ENCODE results near the gene ILKAP.

ILKAP gene, protein sequence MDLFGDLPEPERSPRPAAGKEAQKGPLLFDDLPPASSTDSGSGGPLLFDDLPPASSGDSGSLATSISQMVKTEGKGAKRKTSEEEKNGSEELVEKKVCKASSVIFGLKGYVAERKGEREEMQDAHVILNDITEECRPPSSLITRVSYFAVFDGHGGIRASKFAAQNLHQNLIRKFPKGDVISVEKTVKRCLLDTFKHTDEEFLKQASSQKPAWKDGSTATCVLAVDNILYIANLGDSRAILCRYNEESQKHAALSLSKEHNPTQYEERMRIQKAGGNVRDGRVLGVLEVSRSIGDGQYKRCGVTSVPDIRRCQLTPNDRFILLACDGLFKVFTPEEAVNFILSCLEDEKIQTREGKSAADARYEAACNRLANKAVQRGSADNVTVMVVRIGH

DNA sequence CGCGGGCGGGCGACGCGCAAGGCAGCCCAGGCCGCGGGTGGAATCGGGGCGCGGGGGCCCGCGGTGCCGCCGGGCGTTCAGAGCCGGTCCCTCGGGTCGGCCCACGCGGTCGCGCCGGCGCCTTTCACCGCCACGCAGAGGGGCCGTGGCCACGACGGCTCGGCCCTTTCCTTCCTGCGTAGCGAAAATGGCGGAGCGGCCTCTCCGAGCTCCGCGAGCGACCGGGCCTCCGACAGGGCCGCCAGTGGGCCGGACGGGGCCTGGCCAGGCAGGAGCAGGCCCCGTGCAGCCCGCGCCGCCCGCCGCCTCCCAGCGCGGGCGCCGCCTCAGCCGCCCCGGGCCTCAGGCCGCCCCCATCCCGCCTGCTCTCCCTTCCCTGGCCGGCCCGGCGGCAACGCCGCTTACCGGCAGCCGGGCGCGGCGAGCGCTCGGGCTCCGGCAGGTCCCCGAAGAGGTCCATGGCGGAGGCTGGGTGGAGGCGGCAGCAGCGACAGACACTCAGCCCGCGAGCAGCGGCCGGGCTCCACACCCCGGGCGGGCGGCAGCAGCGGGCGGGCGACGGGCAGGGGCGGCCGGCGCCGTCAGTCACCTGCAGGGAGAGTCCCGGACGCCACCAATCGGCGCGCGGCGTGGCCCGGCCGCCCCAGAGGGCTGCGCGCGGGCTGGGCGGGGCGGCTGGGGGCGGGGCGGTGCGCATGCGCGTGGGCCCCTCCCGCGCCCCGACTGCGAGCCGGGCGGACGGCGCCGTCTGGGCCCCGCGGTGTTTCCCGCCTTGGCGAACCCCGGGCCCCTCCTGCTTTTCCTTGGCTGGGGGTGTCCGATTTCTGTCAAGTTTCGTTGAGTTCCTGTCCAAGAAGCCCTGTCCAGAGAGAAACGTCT, at the start of gene ILKAP:
Gene ILKAP, minus strand, starts transcription at position 602 of the 879 bp plus-strand sequence. Its CDS starts 142 bp downstream, at position 460.
- H3K4me2 ChIP-seq (ENCODE audit: low read depth, low read length), result peak within 1 kb of the TSS; percentile 96
- TF ChIP-seq, protein P1, sequence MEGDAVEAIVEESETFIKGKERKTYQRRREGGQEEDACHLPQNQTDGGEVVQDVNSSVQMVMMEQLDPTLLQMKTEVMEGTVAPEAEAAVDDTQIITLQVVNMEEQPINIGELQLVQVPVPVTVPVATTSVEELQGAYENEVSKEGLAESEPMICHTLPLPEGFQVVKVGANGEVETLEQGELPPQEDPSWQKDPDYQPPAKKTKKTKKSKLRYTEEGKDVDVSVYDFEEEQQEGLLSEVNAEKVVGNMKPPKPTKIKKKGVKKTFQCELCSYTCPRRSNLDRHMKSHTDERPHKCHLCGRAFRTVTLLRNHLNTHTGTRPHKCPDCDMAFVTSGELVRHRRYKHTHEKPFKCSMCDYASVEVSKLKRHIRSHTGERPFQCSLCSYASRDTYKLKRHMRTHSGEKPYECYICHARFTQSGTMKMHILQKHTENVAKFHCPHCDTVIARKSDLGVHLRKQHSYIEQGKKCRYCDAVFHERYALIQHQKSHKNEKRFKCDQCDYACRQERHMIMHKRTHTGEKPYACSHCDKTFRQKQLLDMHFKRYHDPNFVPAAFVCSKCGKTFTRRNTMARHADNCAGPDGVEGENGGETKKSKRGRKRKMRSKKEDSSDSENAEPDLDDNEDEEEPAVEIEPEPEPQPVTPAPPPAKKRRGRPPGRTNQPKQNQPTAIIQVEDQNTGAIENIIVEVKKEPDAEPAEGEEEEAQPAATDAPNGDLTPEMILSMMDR (IDR thresholded peaks at IDR 0.05; ENCODE audit: low read length), result no peak
- no peak for TF ChIP-seq EZH2phosphoT487 (IDR thresholded peaks at IDR 0.05; ENCODE audit: low read length)
- TF ChIP-seq EZH2 (optimal IDR thresholded peaks at IDR 0.05; ENCODE audit: low read depth, low read length), result no peak
- no peaks in the 10 kb centered on the region for H3K27me3 ChIP-seq (replicated peaks; ENCODE audit: insufficient read depth, low read length)
- H3F3A ChIP-seq (ENCODE audit: insufficient read depth, low read length), result no peaks in the 10 kb centered on the region
- H3K79me2 ChIP-seq (ENCODE audit: low read length), result peaks cover 48% of the 10 kb centered on the region
- H3K4me3 ChIP-seq (ENCODE audit: low read length), result peak within 1 kb of the TSS; percentile 89
- no peaks in the 10 kb centered on the region for H3K9me3 ChIP-seq (replicated peaks; ENCODE audit: insufficient read depth, low read length)
- no peaks in the 10 kb centered on the region for H3K36me3 ChIP-seq (replicated peaks; ENCODE audit: insufficient read depth, low read length)
- no peaks in the 10 kb centered on the region for H3K9me2 ChIP-seq (replicated peaks; ENCODE audit: insufficient read depth, low read length)
- peak within 1 kb of the TSS; percentile 49; the same call in 1 of the 2 replicates for H3K27ac ChIP-seq (ENCODE audit: low read length)
- DNase-seq, result peak; percentile 90
- H3K9ac ChIP-seq (ENCODE audit: low read length), result peak within 1 kb of the TSS; percentile 81
- H2AFZ ChIP-seq (ENCODE audit: low read length), result peak within 1 kb of the TSS; percentile 97
- H3K4me1 ChIP-seq (ENCODE audit: low read length), result peaks cover 14% of the 10 kb centered on the region
- peaks cover 32% of the 10 kb centered on the region for H4K20me1 ChIP-seq (ENCODE audit: insufficient read depth, low read length)

DNA sequence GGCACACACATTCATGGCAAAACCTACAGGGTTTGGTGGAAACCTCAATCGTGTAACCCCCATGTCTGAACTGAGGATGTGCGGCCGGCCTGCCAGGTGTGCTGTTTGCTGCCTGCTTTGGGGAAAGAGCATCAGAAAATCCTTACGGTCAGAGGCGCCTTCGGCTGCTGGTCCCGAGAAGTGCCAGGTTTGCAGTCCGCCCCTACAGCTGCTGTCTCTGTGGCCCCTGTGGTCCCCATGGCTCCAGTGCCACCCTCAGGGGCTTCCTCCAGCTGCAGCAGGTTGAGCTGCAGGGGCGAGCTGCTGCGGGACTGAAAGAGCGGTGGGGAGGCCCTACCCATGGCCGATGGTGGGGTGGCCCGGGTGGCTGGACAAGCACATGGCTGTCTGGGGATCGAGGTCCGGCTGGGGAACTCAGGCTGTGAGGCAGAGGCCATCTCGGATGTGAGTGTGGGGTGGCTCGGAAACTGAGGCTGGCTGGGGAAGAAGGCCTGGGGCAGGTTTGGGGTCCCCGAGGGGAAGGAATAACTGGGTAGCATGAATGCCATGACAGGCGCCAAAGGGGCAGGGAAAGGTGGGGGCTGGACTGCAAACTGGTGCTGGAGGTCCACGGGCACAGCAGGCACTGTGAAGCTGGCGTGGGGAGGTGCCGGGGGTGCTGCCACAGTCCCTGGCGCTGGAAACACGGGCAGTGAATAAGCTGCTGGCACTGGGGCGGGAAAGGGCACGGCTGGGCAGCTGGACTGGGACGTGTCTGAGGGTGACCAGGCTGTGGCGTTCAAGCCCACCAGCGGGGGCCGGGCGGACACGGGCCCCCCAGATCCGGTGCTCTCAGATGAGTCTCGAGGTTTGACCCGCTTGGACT, 49.5 kb upstream of the ILKAP start:
- no peak overlapping the region for H3K4me3 ChIP-seq (ENCODE audit: low read length)
- H2AFZ ChIP-seq (ENCODE audit: low read length), result no peak overlapping the region
- peaks cover 2% of the 10 kb centered on the region; the same call in 1 of the 2 replicates for H3F3A ChIP-seq (ENCODE audit: insufficient read depth, low read length)
- no peak overlapping the region for H3K27ac ChIP-seq (ENCODE audit: low read length)
- no peaks in the 10 kb centered on the region for H3K27me3 ChIP-seq (replicated peaks; ENCODE audit: insufficient read depth, low read length)
- no peaks in the 10 kb centered on the region for H3K9me2 ChIP-seq (replicated peaks; ENCODE audit: insufficient read depth, low read length)
- H3K36me3 ChIP-seq (replicated peaks; ENCODE audit: insufficient read depth, low read length), result no peaks in the 10 kb centered on the region
- H3K79me2 ChIP-seq (ENCODE audit: low read length), result no peaks in the 10 kb centered on the region
- TF ChIP-seq EZH2phosphoT487 (IDR thresholded peaks at IDR 0.05; ENCODE audit: low read length) (no peak), EZH2 (optimal IDR thresholded peaks at IDR 0.05; ENCODE audit: low read depth, low read length) (no peak)
- TF ChIP-seq, protein P1 (IDR thresholded peaks at IDR 0.05; ENCODE audit: low read length), result no peak
- H3K4me1 ChIP-seq (ENCODE audit: low read length), result peaks cover 11% of the 10 kb centered on the region
- H3K9me3 ChIP-seq (replicated peaks; ENCODE audit: insufficient read depth, low read length), result no peaks in the 10 kb centered on the region
- no peak overlapping the region for H3K9ac ChIP-seq (ENCODE audit: low read length)
- no peaks in the 10 kb centered on the region for H4K20me1 ChIP-seq (ENCODE audit: insufficient read depth, low read length)
- no peak overlapping the region for H3K4me2 ChIP-seq (ENCODE audit: low read depth, low read length)
- no peak for DNase-seq

DNA sequence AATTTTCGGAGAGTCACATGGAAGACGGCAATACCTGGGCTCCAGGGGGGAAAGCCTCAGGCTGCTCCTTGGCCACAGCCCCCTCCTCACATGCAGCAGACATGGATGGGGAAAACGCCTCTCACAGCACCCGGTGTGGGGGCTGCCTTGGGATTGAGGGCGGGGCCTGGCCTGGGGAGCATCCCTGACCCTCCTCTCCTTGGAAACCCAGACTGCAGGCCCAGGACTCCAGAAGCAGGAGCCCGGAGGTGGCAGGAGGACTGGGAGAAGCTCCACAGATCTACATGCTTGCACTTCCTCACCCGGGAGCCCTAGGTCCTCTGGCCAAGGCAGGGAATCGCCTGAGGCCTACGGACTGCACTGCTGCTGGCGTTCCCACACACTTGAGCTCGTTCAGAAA, 48.5 kb upstream of the ILKAP start:
- no peaks in the 10 kb centered on the region for H3K79me2 ChIP-seq (ENCODE audit: low read length)
- TF ChIP-seq, protein P1 (IDR thresholded peaks at IDR 0.05; ENCODE audit: low read length), result no peak
- TF ChIP-seq EZH2 (optimal IDR thresholded peaks at IDR 0.05; ENCODE audit: low read depth, low read length) (no peak), EZH2phosphoT487 (IDR thresholded peaks at IDR 0.05; ENCODE audit: low read length) (no peak)
- H3K9me3 ChIP-seq (replicated peaks; ENCODE audit: insufficient read depth, low read length), result no peaks in the 10 kb centered on the region
- H3K4me3 ChIP-seq (ENCODE audit: low read length), result no peak overlapping the region
- H4K20me1 ChIP-seq (ENCODE audit: insufficient read depth, low read length), result no peaks in the 10 kb centered on the region
- peaks cover 3% of the 10 kb centered on the region for H3K4me1 ChIP-seq (ENCODE audit: low read length)
- no peaks in the 10 kb centered on the region for H3K9me2 ChIP-seq (replicated peaks; ENCODE audit: insufficient read depth, low read length)
- no peaks in the 10 kb centered on the region for H3K27me3 ChIP-seq (replicated peaks; ENCODE audit: insufficient read depth, low read length)
- no peak overlapping the region for H3K9ac ChIP-seq (ENCODE audit: low read length)
- no peak overlapping the region for H3K4me2 ChIP-seq (ENCODE audit: low read depth, low read length)
- no peaks in the 10 kb centered on the region for H3K36me3 ChIP-seq (replicated peaks; ENCODE audit: insufficient read depth, low read length)
- no peaks in the 10 kb centered on the region for H3F3A ChIP-seq (ENCODE audit: insufficient read depth, low read length)
- H3K27ac ChIP-seq (ENCODE audit: low read length), result no peak overlapping the region
- DNase-seq, result no peak
- no peak overlapping the region for H2AFZ ChIP-seq (ENCODE audit: low read length)

All from MM.1S (cell line).